Testis (tissue), 3 donors: Measurements from ENCODE around the gene ASAP2. TPM values are rescaled to one million over a fixed set of nuclear protein-coding genes. Genes with fewer than 3 reads are reported as not detected.

Experiments used
- DNase-seq: peaks from one replicate; pipeline ENCODE4 v3.0.0-alpha.2; 2019
- H3K27ac ChIP-seq, 2 donors: fragments of 200-600 bp; sonication (generic); one replicate each; pipeline ENCODE4 v1.5.1; 2019
- H3K27me3 ChIP-seq: fragments of 200-600 bp; sonication (generic); one replicate; pipeline ENCODE4 v1.5.1; 2019
- H3K36me3 ChIP-seq: fragments of 200-600 bp; sonication (generic); one replicate; pipeline ENCODE4 v1.5.1; 2017; ENCODE audit warnings: low read depth; ENCODE audit errors: missing control alignments
- H3K4me1 ChIP-seq: fragments of 200-600 bp; sonication (generic); one replicate; pipeline ENCODE4 v1.5.1; 2019
- H3K4me3 ChIP-seq, 2 donors: fragments of 200-600 bp; sonication (generic); one replicate each; pipeline ENCODE4 v1.5.1; 2017 to 2019
- H3K9me3 ChIP-seq: fragments of 200-600 bp; sonication (generic); one replicate; pipeline ENCODE4 v1.5.1; 2017
- POLR2A ChIP-seq: fragments of 450-650 bp; IDR thresholded peaks from one replicate; pipeline ENCODE4 v1.6.1; 2017; ENCODE audit warnings: antibody characterized with exemption, mild to moderate bottlenecking, moderate library complexity
- WGBS, 2 donors: methylation state at CpG; one replicate each; pipeline ENCODE4 v1.1.5; 2018; 5-methylcytosine and 5-hydroxymethylcytosine counted together
- intact Hi-C: fragments of 100-400 bp; cut with DNase I; formaldehyde crosslinking; loops from one replicate; pipeline ENCODE4 v1.15.1; 2023; ENCODE audit warnings: low total_unique reads
- polyA plus RNA-seq: library from polyadenylated mRNA; stranded (reverse); fragments of 350-450 nt; fragmentation: Illumina TruSeq; extraction: RNeasy Lipid Tissue Mini Kit (QIAGEN cat#74804); gene quantifications from one replicate; pipeline ENCODE4 v1.2.3, GENCODE V29; 2014; ENCODE audit warnings: low read depth, low replicate concordance; ENCODE audit not compliant: insufficient read depth
- total RNA-seq, 2 donors: library from RNA; depleted of rRNA; stranded (reverse); fragments of >200 nt; gene quantifications; one replicate each; pipeline ENCODE4 v1.2.3, GENCODE V29; 2016
- TF ChIP-seq, protein P1 (sequence below), 3 experiments: fragments of 450-650 bp in 2 of 3; fragments of 200-600 bp in 1 of 3; sonication (generic) in 1 of 3; IDR thresholded peaks; one replicate each; pipeline ENCODE4 v1.5.1; 2016 to 2019; ENCODE audit warnings: antibody characterized with exemption in 3 of 3, mild to moderate bottlenecking in 2 of 3, moderate library complexity in 1 of 3

ASAP2 gene
- total and polyA plus RNA-seq, 3 donors from 2014 or later = 42.4 to 87.2 (median 79.0) TPM

DNA sequence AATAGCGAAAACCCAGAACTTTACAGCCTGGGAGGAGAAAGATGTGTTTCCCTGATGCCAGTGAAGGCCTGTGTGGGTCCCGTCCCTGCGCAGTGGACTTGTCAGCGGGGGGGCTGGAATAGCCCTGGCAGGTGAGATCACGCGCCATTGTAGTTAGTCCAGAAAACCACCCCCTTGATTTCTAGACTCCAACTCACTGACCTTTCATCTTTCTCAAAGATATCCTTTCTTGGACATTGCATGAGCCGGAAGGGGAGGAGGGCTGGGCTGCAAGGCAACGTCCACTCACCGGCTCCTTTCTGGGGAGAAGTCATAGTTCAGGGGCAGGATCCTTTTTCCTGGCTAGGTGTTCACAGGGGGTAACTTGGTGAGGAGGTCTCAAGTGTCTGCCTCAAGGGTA, 22.3 kb upstream of the ASAP2 start:
- no peak for TF ChIP-seq POLR2A
- TF ChIP-seq, protein P1, sequence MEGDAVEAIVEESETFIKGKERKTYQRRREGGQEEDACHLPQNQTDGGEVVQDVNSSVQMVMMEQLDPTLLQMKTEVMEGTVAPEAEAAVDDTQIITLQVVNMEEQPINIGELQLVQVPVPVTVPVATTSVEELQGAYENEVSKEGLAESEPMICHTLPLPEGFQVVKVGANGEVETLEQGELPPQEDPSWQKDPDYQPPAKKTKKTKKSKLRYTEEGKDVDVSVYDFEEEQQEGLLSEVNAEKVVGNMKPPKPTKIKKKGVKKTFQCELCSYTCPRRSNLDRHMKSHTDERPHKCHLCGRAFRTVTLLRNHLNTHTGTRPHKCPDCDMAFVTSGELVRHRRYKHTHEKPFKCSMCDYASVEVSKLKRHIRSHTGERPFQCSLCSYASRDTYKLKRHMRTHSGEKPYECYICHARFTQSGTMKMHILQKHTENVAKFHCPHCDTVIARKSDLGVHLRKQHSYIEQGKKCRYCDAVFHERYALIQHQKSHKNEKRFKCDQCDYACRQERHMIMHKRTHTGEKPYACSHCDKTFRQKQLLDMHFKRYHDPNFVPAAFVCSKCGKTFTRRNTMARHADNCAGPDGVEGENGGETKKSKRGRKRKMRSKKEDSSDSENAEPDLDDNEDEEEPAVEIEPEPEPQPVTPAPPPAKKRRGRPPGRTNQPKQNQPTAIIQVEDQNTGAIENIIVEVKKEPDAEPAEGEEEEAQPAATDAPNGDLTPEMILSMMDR (IDR thresholded peaks at IDR 0.05) = no peak
- Histone ChIP-seq H3K27me3 (no peaks in the 10 kb centered on the region), H3K9me3 (no peaks in the 10 kb centered on the region), H3K4me1 (peaks cover 3% of the 10 kb centered on the region), H3K4me3 (no peak overlapping the region), H3K36me3 (no peaks in the 10 kb centered on the region), H3K27ac (no peak overlapping the region)
- intact Hi-C loops = no loop called here
- DNase-seq = no peak
- WGBS, 2 donors = 71 to 82% methylated on average over 9 of the region's 9 CpGs

DNA sequence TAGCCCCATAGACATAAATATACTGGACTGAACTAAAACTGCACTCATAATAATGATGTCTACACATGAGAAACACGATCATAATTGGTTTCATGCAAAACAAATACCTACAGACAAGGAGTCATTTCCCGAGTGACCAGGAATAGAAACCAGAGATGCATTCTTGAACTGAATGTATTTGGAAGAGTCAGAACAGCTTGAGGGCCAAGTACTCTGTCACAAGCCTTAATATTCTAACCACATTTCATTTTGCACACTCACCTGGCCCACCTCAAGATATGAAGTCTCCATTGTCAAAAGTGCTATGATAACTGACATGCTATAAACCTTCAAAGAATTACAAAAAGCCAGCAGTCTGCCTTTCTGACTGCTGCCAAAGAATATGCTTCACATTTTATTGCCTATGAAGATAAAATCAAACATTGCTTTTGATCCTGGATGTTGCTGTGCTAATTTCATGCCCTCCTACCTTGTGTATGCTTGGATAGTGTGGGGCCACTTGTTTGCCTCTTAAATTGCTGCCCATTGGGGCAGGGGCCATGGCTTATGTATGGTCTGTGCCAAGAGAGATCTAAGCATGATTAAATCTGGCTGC, 18.9 kb upstream of the ASAP2 start:
- WGBS, 2 donors = 76 to 87% methylated on average over 2 of the region's 2 CpGs
- Histone ChIP-seq H3K27ac (no peak overlapping the region), H3K4me3 (no peak overlapping the region), H3K9me3 (no peaks in the 10 kb centered on the region), H3K27me3 (no peaks in the 10 kb centered on the region), H3K36me3 (no peaks in the 10 kb centered on the region), H3K4me1 (peaks cover 3% of the 10 kb centered on the region)
- intact Hi-C loops = no loop called here
- DNase-seq = no peak
- TF ChIP-seq, protein P1 (IDR thresholded peaks at IDR 0.05) = no peak
- no peak for TF ChIP-seq POLR2A

DNA sequence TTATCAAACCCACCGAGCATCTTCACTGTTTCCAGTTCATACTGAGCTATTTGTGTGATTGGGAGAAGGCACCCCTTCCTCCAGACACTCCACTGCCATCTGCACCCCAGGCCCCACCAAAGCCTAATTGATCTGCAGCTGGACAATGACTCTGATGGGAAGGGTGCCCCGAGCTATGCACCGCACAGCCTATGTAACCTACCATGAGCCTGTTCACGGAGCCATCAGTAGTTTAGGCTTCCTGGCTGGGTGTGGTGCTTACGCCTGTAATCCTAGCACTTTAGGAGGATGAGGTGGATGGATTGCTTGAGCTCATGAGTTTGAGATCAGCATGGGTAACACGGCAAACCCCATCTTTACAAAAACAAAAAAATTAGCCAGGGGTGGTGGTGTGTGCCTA, 17.8 kb upstream of the ASAP2 start:
- peaks cover 3% of the 10 kb centered on the region for H3K4me1 ChIP-seq
- TF ChIP-seq POLR2A = no peak
- TF ChIP-seq, protein P1 (IDR thresholded peaks at IDR 0.05) = no peak
- no peaks in the 10 kb centered on the region for H3K36me3 ChIP-seq
- 73 to 97% methylated on average over 4 to 5 of the region's 6 CpGs for WGBS, 2 donors
- no peak for DNase-seq
- no peak overlapping the region for H3K27ac ChIP-seq
- intact Hi-C loops = no loop called here
- H3K4me3 ChIP-seq = no peak overlapping the region
- H3K27me3 ChIP-seq = no peaks in the 10 kb centered on the region
- no peaks in the 10 kb centered on the region for H3K9me3 ChIP-seq

DNA sequence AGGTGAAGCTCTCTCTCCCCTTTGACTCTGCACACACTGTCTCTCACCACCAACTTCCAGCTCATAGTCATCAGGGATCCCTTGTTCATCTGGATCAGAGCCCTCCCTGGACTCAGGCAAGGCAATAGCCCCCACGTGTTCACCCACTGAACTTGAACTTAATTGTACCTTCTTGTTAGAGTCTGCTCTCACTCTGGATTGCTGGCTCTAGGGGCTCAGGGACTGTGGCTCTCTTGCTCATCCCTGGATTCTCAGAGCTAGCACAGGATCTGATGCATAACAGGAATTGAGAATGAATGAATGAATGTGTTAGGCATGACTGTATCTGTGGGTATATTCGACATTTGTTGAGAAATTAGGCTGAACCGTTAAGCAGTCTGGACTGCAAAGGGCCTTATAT, 16.7 kb upstream of the ASAP2 start:
- intact Hi-C loops = no loop called here
- no peaks in the 10 kb centered on the region for H3K4me1 ChIP-seq
- no peaks in the 10 kb centered on the region for H3K27me3 ChIP-seq
- no peak for TF ChIP-seq POLR2A
- TF ChIP-seq, protein P1 (IDR thresholded peaks at IDR 0.05) = no peak
- no peak overlapping the region for H3K4me3 ChIP-seq
- H3K9me3 ChIP-seq = no peaks in the 10 kb centered on the region
- WGBS, 2 donors = 61 to 80% methylated on average over 3 of the region's 3 CpGs
- no peaks in the 10 kb centered on the region for H3K36me3 ChIP-seq
- DNase-seq = no peak
- no peak overlapping the region for H3K27ac ChIP-seq

DNA sequence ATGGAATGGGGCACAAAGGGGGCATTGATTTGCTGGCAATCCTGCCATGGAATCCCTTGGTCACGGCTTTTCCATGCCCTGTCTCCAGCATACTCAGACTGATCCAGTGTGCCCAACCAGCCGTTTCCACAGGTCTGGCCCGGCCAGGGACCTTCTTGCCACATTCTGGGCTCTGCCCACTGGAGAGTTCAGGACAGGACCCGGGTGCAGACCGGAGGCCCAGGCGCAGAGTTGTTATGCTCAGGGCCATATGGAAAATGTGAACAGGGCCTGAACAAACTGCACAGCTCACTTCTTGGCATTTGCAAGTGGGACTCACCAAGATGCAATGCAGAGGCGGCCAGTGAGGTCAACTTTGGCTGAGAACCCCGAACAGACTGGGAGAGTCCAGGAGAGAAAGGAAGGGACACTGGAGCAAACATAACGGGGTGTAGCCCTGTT, 15.6 kb upstream of the ASAP2 start:
- TF ChIP-seq, protein P1 (IDR thresholded peaks at IDR 0.05) = no peak
- TF ChIP-seq POLR2A = no peak
- no peaks in the 10 kb centered on the region for H3K27me3 ChIP-seq
- intact Hi-C loops = no loop called here
- H3K9me3 ChIP-seq = no peaks in the 10 kb centered on the region
- H3K36me3 ChIP-seq = no peaks in the 10 kb centered on the region
- H3K4me1 ChIP-seq = no peaks in the 10 kb centered on the region
- peak; percentile 72 for DNase-seq
- H3K4me3 ChIP-seq = no peak overlapping the region
- no peak overlapping the region for H3K27ac ChIP-seq
- WGBS, 2 donors = 33 to 36% methylated on average over 5 to 9 of the region's 9 CpGs
